ENCODE measurements around the gene TNRC6C.
"Not testable (repeated sequence)": the region's sequence is repeated elsewhere in the genome, so short reads cannot be mapped to it uniquely, and the experiment has no call there.

- not testable (repeated sequence) for TF ChIP-seq ZNF274 (IDR thresholded peaks at IDR 0.05; ENCODE audit: low read length); ZNF274 (tag by site-specific recombination; IDR thresholded peaks at IDR 0.05; ENCODE audit: borderline replicate concordance); ZNF580 (tag by site-specific recombination; IDR thresholded peaks at IDR 0.05); ZBTB11 (tag by site-specific recombination; conservative IDR thresholded peaks at IDR 0.05; ENCODE audit: low read depth); CTCF (tag by site-specific recombination; IDR thresholded peaks at IDR 0.05); ZNF510 (tag by site-specific recombination; IDR thresholded peaks at IDR 0.05; ENCODE audit: insufficient replicate concordance); WT1 (tag by site-specific recombination; IDR thresholded peaks at IDR 0.05); SP2 (tag by site-specific recombination; IDR thresholded peaks at IDR 0.05); IKZF3 (tag by site-specific recombination; IDR thresholded peaks at IDR 0.05); ZNF843 (tag by site-specific recombination; IDR thresholded peaks at IDR 0.05); ZNF302 (tag by site-specific recombination; IDR thresholded peaks at IDR 0.05; ENCODE audit: low read depth); REPIN1 (tag by site-specific recombination; IDR thresholded peaks at IDR 0.05; ENCODE audit: low read depth); ZNF600 (tag by site-specific recombination; IDR thresholded peaks at IDR 0.05); PBX3 (CRISPR knock-in tag; IDR thresholded peaks at IDR 0.05)
- peak; percentile 89 for TF ChIP-seq ZNF121 (tag by site-specific recombination; IDR thresholded peaks at IDR 0.05)
These were observed 108.5 kb downstream of the TNRC6C start for GRCh38 chr17:78066976-78067375.

Data from HEK293 (cell line).